Tongue (tissue), 2 donors: ENCODE data around the gene RPL3. TPM values are rescaled to one million over a fixed set of nuclear protein-coding genes. Genes with fewer than 3 reads are reported as not detected.
A peak's percentile ranks its signal among the peaks of the same experiment; 100 is the strongest.
"Not testable (repeated sequence)": the region's sequence is repeated elsewhere in the genome, so short reads cannot be mapped to it uniquely, and the experiment has no call there.

ENCODE experiments used
- DNase-seq: peaks from one replicate; pipeline ENCODE4 v3.0.0-alpha.2; 2015
- total RNA-seq: library from RNA; depleted of rRNA; stranded (reverse); fragments of >200 nt; gene quantifications from one replicate; pipeline ENCODE4 v1.2.3, GENCODE V29; 2014

Gene RPL3
- 2,266 TPM for total RNA-seq

- peak; percentile 100 for DNase-seq
Measured at GRCh38 chr22:39319284-39320022, at the start of gene RPL3. TSS of gene RPL3 (minus strand) at chr22:39319623. CDS start at chr22:39319597, 26 bp downstream.

- no peak for DNase-seq
Measured at GRCh38 chr22:39369186-39369585, 49.8 kb upstream of the RPL3 start.

- no peak for DNase-seq
Measured at GRCh38 chr22:39368461-39368911, 49.1 kb upstream of the RPL3 start.

- no peak for DNase-seq
Measured at GRCh38 chr22:39367035-39367434, 47.6 kb upstream of the RPL3 start.

- DNase-seq: no peak
Measured at GRCh38 chr22:39365492-39365780, 46.0 kb upstream of the RPL3 start.

- peak; percentile 40 for DNase-seq
Measured at GRCh38 chr22:39364714-39365491, 45.5 kb upstream of the RPL3 start.

- DNase-seq: peak; percentile 41
Measured at GRCh38 chr22:39363751-39364515, 44.5 kb upstream of the RPL3 start.

GRCh38 chr22:39362932-39363331 is 43.5 kb upstream of the RPL3 start:
- DNase-seq: no peak

GRCh38 chr22:39362271-39362670 is 42.8 kb upstream of the RPL3 start:
- no peak for DNase-seq

- no peak for DNase-seq
Measured at GRCh38 chr22:39361496-39361895, 42.1 kb upstream of the RPL3 start.

- DNase-seq: peak; percentile 47
Measured at GRCh38 chr22:39360674-39361413, 41.4 kb upstream of the RPL3 start.

GRCh38 chr22:39360242-39360641 is 40.8 kb upstream of the RPL3 start:
- DNase-seq: no peak

- no peak for DNase-seq
Measured at GRCh38 chr22:39359659-39360195, 40.3 kb upstream of the RPL3 start.

GRCh38 chr22:39358197-39358596 is 38.8 kb upstream of the RPL3 start:
- DNase-seq: not testable (repeated sequence)

- not testable (repeated sequence) for DNase-seq
Measured at GRCh38 chr22:39357110-39358108, 38.0 kb upstream of the RPL3 start.

- peak; percentile 74 for DNase-seq
Measured at GRCh38 chr22:39356464-39356863, 37.0 kb upstream of the RPL3 start.

- DNase-seq: not testable (repeated sequence)
Measured at GRCh38 chr22:39355805-39356204, 36.4 kb upstream of the RPL3 start.

GRCh38 chr22:39355080-39355479 is 35.7 kb upstream of the RPL3 start:
- DNase-seq: no peak

GRCh38 chr22:39353346-39353745 is 33.9 kb upstream of the RPL3 start:
- DNase-seq: no peak

GRCh38 chr22:39352306-39352891 is 33.0 kb upstream of the RPL3 start:
- DNase-seq: no peak
